HuH-7.5 (cell line): ENCODE results near the gene SLC39A10.

Source experiments
- DNase-seq: peaks from one replicate; pipeline ENCODE4 v3.0.0; 2011; ENCODE audit warnings: low spot score

Gene SLC39A10

GRCh38 chr2:195727106-195727505 lies 70.1 kb downstream of the SLC39A10 start:
- DNase-seq = no peak

GRCh38 chr2:195730912-195731311 lies 73.9 kb downstream of the SLC39A10 start:
- DNase-seq = no peak

DNA sequence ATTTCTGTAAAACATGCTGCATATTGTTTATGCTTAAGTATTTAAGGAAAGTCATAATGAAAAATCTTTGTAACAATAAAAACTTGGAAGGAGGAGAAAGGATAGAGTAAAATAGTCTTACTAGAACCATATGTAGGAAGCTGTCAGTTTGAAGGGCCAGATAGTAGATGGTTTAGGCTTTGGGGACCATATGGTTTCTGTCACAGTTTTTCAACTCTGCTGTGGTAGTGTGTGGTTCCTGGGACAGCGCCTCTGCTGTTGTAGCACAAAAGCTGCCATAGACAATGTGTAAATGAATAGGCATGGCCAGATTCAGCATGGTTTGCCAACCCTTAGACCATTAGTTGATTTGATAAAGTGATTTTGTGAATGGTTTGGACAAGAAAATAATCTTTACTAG lies 75.5 kb downstream of the SLC39A10 start:
- no peak for DNase-seq

GRCh38 chr2:195733831-195734230 lies 76.8 kb downstream of the SLC39A10 start:
- no peak for DNase-seq

DNA sequence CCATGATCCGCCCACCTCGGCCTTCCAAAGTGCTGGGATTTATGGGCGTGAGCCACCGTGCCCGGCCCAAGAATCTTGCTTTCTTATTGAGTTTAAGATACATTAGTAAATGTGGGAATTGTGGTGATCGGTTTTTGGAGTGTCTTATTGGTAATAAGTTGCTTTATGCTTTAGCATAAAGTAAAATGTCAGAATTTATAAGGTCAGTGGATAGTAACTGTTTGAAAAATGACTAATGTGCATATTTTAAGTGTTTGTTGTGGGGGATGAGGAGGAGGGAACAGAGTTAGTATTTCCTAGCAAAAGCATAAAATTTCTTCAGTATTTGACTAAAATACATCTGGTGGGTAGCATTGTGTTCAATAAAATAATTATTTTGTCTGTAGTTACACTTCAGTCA lies 77.4 kb downstream of the SLC39A10 start:
- DNase-seq = no peak

GRCh38 chr2:195734931-195735330 lies 77.9 kb downstream of the SLC39A10 start:
- DNase-seq = no peak

- DNase-seq = no peak
These were observed 78.3 kb downstream of the SLC39A10 start for GRCh38 chr2:195735347-195735746.

- DNase-seq = no peak
These were observed 80.7 kb downstream of the SLC39A10 start for GRCh38 chr2:195737511-195738325.

DNA sequence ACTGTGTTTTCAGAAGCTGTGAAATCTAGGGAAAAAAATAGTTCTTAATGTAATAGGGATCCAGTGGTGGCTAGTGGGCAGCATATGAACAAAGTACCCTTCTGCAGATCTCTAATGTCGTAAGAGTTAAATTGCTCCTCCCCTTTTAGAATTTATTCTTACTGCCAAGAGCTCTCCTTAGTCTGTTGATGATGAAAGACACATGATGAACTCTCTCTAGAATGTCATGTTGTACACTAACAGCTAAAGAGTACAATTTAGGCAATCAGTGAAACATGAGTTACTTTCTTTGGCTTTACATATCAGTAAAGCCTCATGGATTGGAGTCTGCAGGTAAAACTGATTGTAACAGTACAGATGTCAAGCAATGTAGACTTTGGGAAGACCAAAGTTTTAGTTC lies 84.2 kb downstream of the SLC39A10 start:
- no peak for DNase-seq

DNA sequence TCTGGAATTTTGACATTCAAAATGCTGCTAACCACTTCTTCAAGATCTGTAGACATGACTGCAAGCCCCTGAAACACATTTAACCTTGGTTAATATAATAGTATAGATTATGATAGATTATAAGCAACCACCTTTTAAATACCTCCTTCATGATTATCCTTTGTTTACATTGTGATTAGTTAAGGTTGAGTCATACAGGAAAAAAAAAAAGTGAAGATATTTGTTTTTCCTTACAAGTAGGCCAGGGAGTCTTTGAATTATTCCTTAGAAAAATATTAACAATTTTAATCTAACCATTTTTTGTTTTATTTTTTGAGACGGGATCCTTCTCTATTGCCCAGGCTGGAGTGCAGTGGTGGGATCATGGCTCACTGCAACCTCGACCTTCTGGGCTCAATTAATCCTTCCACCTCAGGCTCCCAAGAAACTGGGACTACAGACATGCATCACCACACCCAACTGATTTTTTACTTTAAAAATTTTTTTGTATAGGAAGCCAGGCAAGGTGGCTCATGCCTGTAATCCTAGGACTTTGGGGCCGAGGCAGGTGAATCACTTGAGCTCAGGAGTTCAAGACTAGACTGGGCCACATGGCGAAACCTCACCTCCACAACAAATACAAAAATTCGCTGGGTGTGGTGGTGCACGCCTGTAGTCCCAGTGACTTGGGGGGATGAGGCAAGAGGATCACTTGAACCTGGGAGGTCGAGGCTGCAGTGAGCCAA lies 99.4 kb downstream of the SLC39A10 start:
- DNase-seq = no peak

- no peak for DNase-seq
These were observed 101.8 kb downstream of the SLC39A10 start for GRCh38 chr2:195758846-195759245.

DNA sequence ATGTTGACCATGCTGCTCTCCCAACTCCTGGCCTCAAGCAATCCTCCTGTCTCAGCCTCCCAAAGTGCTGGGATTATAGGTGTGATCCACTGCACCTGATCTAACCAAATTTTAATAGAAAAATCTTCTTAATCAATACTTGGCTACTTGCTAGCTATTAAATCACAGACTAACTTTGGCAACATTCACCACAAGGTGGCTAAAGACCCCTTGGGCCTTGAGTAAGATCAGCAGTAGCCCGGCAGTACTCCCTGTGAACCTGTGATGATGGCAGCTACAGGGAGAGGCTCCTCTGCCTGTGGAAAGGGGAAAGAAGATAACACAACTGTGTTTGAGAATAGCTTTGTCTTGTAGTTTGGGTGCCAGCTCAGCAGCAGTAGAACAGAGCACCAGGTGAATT lies 102.9 kb downstream of the SLC39A10 start:
- DNase-seq = no peak

GRCh38 chr2:195763866-195764265 lies 106.8 kb downstream of the SLC39A10 start:
- DNase-seq = no peak

GRCh38 chr2:195766691-195767090 lies 109.7 kb downstream of the SLC39A10 start:
- DNase-seq = no peak

DNA sequence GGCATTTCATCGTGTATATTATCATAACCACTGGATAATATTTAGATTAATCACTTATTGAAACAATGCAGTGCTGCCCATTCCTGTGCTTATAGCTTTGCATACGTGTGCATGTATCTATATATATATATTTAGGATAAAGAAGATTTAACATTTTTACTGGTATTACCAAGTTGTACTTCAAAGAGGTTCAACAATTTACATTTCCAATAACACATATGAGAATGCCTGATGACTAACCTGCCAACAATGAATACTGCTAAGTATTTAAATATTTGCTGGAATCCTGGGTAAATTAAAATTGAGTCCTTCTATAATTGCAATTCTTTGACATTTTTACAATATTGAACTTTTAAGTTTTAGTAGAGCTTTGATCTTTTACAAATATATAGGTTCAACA lies 111.4 kb downstream of the SLC39A10 start:
- no peak for DNase-seq

DNA sequence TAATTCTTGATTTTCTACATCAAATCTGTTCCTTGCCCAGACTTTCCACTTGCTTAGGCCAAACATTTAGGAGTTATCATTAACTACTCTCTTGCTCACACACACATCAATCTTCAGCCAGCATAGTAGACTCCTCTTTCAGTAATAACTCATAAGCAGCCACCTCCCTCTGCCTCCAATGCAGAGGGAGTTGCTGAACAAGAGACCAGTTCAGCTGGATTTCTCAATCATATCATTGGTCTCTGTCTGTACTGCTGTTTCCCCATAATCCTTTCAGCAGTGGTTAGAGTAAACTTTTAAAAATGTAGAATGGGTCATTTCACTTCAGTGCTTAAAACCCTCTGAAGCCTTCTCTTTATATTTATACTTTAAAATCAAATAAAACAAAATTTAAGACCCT lies 112.9 kb downstream of the SLC39A10 start:
- DNase-seq = no peak

DNA sequence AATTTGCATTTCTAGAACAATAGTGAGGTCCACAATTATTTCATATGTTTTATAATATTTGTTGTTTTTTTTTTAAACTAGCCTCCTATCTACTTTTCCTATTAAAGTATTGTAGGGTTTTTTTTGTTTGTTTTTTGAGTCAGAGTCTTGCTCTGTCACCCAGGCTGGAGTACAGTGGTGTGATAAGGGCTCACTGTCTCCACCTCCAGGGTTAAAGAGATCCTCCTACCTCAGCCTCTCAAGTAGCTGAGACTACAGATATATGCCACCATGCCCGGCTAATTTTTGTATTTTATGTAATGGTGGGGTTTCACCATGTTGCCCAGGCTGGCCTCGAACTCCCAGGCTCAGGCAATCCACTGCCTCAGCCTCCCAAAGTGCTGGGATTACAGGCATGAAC lies 122.5 kb downstream of the SLC39A10 start:
- DNase-seq = no peak

- DNase-seq = no peak
These were observed 125.1 kb downstream of the SLC39A10 start for GRCh38 chr2:195782156-195782555.
